Stimulated activated CD4-positive, alpha-beta T cell treated with anti-CD3 and anti-CD28 coated beads, Interleukin-1b, Interleukin-23, amount 100 ng/mL, for 1 hour (primary cell): Measurements from ENCODE around the gene TK1.
"Not testable (repeated sequence)": the region's sequence is repeated elsewhere in the genome, so short reads cannot be mapped to it uniquely, and the experiment has no call there.

ENCODE experiments used
- DNase-seq, 2 donors: peaks; one replicate each; pipeline ENCODE4 v3.0.0-alpha.2; 2020; ENCODE audit warnings: low read depth in 2 of 2

The TK1 gene, protein sequence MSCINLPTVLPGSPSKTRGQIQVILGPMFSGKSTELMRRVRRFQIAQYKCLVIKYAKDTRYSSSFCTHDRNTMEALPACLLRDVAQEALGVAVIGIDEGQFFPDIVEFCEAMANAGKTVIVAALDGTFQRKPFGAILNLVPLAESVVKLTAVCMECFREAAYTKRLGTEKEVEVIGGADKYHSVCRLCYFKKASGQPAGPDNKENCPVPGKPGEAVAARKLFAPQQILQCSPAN

DNA sequence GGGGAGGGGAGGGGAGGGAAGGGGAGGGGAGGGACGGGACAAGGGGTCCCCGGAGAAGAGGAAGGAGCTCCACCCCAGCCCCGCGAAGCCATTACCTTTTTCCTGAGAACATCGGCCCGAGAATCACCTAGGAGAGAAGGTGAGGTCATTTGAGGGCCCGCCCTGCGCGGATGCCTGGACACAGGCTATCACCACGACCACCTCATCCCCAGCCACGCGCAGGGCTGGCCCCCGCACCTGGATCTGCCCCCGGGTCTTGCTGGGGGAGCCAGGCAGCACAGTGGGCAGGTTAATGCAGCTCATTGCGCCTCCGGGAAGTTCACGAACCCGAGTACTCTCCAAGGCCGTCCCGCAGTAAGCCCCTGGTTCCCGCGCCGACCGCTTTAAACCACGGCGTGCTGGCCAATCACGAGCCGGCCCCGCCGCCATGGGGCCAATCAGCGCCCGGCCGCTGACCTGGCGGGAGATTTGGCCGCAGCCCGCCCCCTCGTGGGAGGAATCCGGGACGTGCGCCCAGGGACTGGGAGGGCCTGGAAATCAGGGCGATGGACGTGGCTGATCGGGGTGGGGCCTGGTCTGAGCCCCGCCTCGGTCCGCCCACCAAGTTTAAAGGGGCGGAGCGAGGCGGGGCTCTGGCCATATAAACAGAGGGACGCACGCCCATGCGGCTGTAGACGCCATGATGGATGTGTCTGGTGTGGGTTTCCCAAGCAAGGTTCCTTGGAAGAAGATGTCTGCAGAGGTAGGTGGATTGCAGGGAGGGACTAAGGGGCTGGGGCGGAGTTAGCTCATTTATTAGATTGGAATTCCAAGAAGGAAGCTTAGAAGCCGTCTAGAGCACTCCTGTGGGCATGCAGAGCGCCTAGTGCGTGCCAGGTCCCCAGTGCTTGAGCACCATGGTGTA is at the start of gene TK1, which contains the start of gene AFMID:
TK1 (minus strand) TSS at position 361 of the 904 bp plus-strand sequence; CDS start at position 303, 58 bp downstream.
AFMID (plus strand) TSS at position 671 of the 904 bp plus-strand sequence; CDS start at position 680, 9 bp downstream.
- DNase-seq, result peak; percentile 49 to 51

DNA sequence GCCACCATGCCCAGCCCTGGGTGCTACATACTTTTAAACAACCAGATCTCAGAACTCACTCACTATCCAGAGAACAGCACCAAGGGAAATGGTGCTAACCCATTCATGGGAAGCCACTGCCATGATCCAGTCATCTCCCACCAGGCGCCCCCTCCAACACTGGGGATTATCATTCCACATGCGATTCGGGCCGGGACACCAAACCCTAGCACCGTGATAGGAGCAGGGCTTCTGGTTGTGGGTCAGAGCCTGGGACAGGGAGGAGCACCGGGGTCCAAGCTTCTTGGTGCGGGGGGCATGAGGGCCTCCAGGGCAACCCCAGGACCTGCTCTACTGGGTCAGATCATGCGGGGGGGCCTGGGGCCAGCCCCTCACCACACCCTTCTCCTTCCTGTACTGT is 49.0 kb upstream of the TK1 start:
- no peak for DNase-seq

DNA sequence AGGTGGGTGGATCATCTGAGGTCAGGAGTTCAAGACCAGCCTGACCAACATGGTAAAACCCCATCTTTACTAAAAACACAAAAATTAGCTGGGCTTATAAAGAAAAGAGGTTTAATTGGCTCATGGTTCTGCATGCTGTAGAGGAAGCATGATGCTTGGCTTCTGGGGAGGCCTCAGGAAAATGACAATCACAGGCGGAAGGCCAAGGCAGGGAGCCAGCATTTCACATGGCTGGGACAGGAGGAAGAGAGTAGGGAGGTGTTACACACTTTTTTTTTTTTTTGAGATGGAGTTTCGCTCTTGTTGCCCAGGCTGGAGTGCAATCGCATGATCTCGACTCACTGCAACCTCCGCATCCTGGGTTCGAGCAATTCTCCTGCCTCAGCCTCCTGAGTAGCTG is 48.2 kb upstream of the TK1 start:
- DNase-seq, result not testable (repeated sequence)

DNA sequence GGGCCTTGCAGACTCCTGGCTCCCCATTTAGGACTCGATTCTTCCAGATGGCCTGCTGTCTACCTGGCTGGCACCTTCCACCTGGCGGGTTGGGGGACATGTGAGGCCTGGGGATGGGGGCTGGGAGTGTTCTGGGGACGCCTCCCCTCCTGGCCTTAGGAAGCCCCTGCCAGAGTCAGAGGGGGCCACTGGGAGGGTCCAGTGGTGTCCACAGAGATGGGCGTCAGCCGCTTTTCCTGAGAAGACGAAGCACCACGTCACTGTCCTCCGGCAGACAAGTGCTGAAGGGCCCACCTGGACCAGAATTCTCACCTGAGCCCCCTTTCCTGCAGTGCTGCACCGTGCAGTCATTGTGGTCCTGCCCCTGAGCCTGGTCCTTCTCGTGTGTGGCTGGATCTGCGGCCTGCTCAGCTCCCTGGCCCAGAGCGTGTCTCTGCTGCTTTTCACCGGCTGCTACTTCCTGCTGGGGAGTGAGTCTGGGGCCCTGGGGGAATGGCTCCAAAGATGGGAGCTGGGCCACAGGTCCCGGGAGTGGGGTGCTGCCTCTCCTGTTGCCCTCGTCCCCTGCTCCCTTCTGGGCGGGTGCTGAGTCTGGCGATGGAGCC is 47.5 kb upstream of the TK1 start:
- no peak for DNase-seq

DNA sequence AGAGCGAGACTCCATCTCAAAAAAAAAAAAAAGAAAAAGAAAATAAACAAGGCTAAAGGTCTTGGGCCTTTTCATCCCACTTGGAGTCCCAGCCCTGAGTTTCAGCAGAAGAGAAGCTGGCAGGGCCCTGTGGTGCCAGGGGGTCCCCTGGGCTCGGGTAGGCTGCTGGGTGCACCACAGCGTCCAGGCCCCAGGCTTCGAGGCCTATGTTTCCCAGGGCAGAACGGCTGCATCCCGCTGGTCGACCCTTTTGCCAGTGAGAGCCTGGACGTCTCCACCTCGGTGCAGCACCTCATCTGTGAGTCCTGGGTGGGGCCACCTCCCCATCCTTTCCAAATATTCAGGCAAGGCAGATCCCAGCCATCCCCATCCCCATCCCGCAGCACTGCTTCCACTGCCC is 46.8 kb upstream of the TK1 start:
- DNase-seq, result no peak

DNA sequence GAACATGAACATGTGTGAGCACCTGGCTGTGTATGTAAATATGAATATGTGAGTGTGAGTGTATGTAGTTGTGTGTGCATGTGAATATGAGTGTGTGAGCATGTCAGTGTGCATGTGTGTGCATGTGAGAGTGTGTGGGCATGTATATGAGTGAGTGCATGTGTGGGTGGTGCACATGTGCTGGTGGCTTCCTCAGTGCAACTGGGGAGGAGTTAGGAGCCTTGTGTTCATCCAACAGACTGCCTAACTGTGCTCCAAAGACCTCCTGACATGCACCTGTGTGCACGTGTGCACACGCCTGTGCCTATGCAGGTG is 46.0 kb upstream of the TK1 start:
- no peak for DNase-seq

DNA sequence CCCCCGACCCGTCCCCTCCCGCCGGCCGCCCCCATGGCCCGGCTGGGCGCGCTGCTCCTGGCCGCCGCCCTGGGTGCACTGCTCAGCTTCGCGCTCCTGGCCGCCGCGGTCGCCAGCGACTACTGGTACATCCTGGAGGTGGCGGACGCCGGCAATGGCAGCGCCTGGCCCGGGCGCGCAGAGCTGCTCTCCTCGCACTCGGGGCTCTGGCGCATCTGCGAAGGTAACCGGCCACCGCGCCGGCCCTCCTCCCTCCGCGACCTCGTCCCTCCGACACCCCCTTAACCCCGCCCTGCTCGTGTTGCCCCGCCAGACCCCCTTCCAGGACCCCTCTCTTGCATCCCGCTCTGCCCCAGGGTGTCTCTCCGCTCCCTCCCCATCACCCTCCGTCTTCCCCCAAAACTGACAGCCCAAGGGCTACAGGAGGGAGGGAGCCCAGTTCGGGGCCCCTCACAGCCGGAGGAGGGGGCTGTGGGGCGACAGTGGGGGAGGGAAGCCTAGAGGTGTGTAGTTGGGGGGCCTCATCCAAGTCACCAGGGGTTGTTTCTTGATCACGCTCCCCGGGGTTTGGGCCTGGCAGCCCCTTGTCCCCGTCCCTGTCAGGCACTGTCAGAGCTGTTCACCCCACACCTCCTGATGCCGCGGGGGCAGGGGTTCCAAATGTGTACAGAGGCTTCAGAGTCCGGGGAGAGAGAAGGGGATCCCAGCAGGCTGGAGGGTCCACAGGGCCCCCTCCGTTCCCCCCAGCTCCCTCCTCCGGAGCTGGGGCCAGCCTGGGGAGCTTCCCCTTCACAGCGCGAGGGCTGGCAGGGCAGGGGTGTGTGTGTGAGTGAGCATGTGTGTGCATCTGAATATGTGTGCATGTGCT is 45.4 kb upstream of the TK1 start:
- DNase-seq, result no peak

DNA sequence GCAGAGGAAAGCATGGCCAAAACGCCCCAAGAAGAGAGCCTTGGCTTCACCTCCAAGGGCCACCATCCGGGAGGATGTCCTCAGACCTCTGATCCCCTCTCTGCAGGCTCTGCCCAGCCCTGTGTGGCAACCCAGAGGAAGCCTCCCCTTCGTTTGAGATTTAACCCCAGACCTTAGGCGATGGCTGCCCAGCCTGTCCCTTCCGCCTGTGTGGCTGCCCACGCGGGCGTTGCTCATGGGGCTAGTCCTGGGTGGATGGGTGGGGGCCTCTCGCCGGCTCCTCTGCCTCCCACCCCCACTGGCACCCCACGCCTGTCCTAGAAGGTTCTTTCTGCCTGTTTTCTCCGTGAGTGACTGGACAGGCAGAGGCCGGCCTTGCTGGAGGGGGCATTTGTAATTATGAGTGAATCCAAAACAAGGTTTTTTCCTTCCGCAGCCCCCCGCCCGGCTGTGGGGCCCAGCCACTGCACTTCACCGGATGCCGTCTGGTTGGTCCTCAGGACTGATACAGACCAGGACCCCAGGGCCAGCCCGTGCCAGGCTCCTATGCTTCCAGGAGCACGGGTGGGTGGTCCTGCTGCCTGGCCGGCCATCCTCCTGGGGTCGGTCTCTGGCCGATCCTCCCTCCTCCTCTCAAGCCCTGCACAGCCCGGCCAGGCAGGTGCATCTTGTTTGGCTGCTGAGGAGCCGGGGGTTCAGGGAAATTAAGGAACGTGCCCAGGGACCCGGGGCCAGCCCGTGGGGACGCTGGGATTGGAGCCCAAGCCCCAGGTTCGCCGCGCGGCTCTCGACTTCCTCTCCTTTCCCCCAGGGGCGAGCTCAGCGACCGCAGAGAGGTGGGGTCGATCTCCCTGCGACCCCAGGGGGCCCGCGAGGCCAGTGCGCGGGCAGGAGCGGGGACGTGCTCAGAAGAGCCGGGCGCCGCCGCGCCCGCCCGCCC is 44.4 kb upstream of the TK1 start, which contains the start of gene TMEM235:
TMEM235 (plus strand) TSS at position 636 of the 940 bp plus-strand sequence. CDS start 393 bp downstream, outside the sequence.
- no peak for DNase-seq

- no peak for DNase-seq
These were observed 43.6 kb upstream of the TK1 start for GRCh38 chr17:78230252-78230962.

- DNase-seq, result no peak
These were observed 41.3 kb upstream of the TK1 start for GRCh38 chr17:78228176-78228575.

GRCh38 chr17:78227455-78227916 is 40.6 kb upstream of the TK1 start:
- no peak for DNase-seq

DNA sequence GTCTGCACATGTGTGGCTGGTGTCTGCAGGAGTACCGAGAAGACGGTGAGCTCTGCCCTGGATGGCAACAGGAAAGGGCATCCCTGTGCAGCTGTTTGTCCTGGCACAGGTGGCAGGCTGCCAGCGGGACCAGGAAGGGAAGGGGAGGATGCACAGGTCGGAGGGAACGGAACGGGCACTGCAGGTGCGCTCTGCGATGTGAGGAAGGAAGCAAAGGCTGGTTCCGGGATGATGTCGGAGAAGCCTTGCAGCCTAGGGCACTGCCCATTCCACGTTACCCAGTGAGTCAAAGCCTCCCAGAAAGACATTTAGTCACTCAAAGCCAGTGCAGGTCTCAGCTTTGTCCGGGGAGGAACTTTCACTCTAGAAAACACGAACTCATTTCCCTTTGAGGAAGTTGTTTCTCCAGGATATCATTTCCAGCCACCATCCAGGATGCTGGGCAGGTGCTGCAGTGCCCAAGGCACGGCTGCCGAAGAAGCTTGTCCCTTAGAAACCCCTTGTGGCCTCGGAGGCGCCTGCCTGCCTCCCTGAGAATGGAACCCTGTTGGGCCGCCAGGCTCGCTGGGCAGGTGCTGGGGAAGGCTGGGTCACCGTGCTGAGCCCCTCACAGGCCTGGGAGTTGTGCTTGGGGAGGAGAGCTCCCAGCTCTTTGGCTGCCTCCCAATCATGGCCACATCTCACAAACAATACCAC is 40.1 kb upstream of the TK1 start:
- no peak for DNase-seq

- DNase-seq, result no peak
These were observed 39.4 kb upstream of the TK1 start for GRCh38 chr17:78226055-78226758.

GRCh38 chr17:78225088-78225865 is 38.4 kb upstream of the TK1 start:
- no peak for DNase-seq

GRCh38 chr17:78224231-78225087 is 37.6 kb upstream of the TK1 start:
- no peak for DNase-seq

DNA sequence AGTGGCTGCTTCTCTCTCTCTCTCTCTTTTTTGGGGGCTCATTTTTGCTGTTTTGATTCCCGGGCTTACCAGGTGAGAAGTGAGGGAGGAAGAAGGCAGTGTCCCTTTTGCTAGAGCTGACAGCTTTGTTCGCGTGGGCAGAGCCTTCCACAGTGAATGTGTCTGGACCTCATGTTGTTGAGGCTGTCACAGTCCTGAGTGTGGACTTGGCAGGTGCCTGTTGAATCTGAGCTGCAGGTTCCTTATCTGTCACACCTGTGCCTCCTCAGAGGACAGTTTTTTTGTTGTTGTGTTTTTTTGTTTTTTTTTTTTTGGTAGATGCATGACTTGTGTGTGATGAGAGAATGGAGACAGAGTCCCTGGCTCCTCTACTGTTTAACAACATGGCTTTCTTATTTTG is 36.9 kb upstream of the TK1 start:
- DNase-seq, result no peak

DNA sequence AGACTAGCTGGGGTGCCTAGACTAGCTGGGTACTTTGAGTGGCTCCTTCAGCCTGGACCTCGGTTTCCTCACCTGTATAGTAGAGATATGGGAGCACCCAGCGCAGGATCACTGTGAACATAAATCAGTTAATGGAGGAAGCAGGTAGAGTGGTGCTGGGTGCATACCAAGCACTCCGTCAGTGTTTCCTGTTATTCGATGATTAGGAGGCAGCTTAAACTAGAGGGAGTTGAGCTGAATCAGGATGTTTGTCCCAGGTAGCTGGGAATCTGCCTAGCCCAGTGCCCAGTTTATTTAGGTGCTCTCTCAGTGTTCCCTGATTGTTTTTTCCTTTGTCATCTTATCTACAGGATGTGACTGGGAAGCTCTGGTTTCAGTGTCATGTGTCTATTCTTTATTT is 36.2 kb upstream of the TK1 start:
- no peak for DNase-seq
